Measurements from ENCODE around the gene FBRS.

The FBRS gene

GRCh38 chr16:30663820-30664219 lies 5.6 kb downstream of the FBRS start:
- Histone ChIP-seq H3K4me3 (ENCODE audit: low read depth, low read length) (no peak overlapping the region), H3K9ac (no peak overlapping the region), H3K36me3 (ENCODE audit: control insufficient read depth, insufficient read depth, low read length) (no peaks in the 10 kb centered on the region), H3K4me1 (peaks cover 8% of the 10 kb centered on the region), H3K9me3 (ENCODE audit: control insufficient read depth, low read length) (no peaks in the 10 kb centered on the region), H3K27me3 (ENCODE audit: control insufficient read depth, insufficient read depth, low read length) (no peaks in the 10 kb centered on the region), H3K27ac (no peak overlapping the region), H3K79me2 (peaks cover 35% of the 10 kb centered on the region), H2AFZ (no peak overlapping the region), H3K4me2 (ENCODE audit: low read length) (no peak overlapping the region)
- TF ChIP-seq CTCF (IDR thresholded peaks at IDR 0.05) = no peak

GRCh38 chr16:30664616-30665109 lies 6.4 kb downstream of the FBRS start:
- Histone ChIP-seq H2AFZ (no peak overlapping the region), H3K79me2 (peaks cover 35% of the 10 kb centered on the region), H3K36me3 (ENCODE audit: control insufficient read depth, insufficient read depth, low read length) (no peaks in the 10 kb centered on the region), H3K27me3 (ENCODE audit: control insufficient read depth, insufficient read depth, low read length) (no peaks in the 10 kb centered on the region), H3K27ac (no peak overlapping the region), H3K4me3 (ENCODE audit: low read depth, low read length) (no peak overlapping the region), H3K9me3 (ENCODE audit: control insufficient read depth, low read length) (no peaks in the 10 kb centered on the region), H3K4me1 (peaks cover 8% of the 10 kb centered on the region), H3K4me2 (ENCODE audit: low read length) (no peak overlapping the region), H3K9ac (no peak overlapping the region)
- no peak for TF ChIP-seq CTCF (IDR thresholded peaks at IDR 0.05)

- no peak overlapping the region for H3K27ac ChIP-seq
Measured at GRCh38 chr16:30665155-30665829, 7.1 kb downstream of the FBRS start.

GRCh38 chr16:30665830-30666190 lies 7.6 kb downstream of the FBRS start:
- Histone ChIP-seq H3K27ac (no peak overlapping the region), H3K27me3 (ENCODE audit: control insufficient read depth, insufficient read depth, low read length) (no peaks in the 10 kb centered on the region), H3K4me1 (peaks cover 4% of the 10 kb centered on the region), H2AFZ (no peak overlapping the region), H3K9me3 (ENCODE audit: control insufficient read depth, low read length) (no peaks in the 10 kb centered on the region), H3K4me2 (ENCODE audit: low read length) (no peak overlapping the region), H3K9ac (no peak overlapping the region), H3K79me2 (peaks cover 23% of the 10 kb centered on the region), H3K4me3 (ENCODE audit: low read depth, low read length) (no peak overlapping the region), H3K36me3 (ENCODE audit: control insufficient read depth, insufficient read depth, low read length) (no peaks in the 10 kb centered on the region)
- no peak for TF ChIP-seq CTCF (IDR thresholded peaks at IDR 0.05)

More at GRCh38 chr16:30665155-30665829, 7.1 kb downstream of the FBRS start:
- Histone ChIP-seq H3K4me2 (ENCODE audit: low read length) (no peak overlapping the region), H3K36me3 (ENCODE audit: control insufficient read depth, insufficient read depth, low read length) (no peaks in the 10 kb centered on the region), H3K4me1 (peaks cover 8% of the 10 kb centered on the region), H3K4me3 (ENCODE audit: low read depth, low read length) (no peak overlapping the region), H3K79me2 (peaks cover 28% of the 10 kb centered on the region), H3K9me3 (ENCODE audit: control insufficient read depth, low read length) (no peaks in the 10 kb centered on the region), H3K9ac (no peak overlapping the region), H3K27me3 (ENCODE audit: control insufficient read depth, insufficient read depth, low read length) (no peaks in the 10 kb centered on the region), H2AFZ (no peak overlapping the region)
- TF ChIP-seq CTCF (IDR thresholded peaks at IDR 0.05) = no peak

GRCh38 chr16:30666681-30667080 lies 8.4 kb downstream of the FBRS start:
- Histone ChIP-seq H2AFZ (no peak overlapping the region), H3K4me2 (ENCODE audit: low read length) (no peak overlapping the region), H3K36me3 (ENCODE audit: control insufficient read depth, insufficient read depth, low read length) (no peaks in the 10 kb centered on the region), H3K27me3 (ENCODE audit: control insufficient read depth, insufficient read depth, low read length) (no peaks in the 10 kb centered on the region), H3K4me1 (peaks cover 3% of the 10 kb centered on the region), H3K9ac (no peak overlapping the region), H3K27ac (no peak overlapping the region), H3K4me3 (ENCODE audit: low read depth, low read length) (no peak overlapping the region), H3K9me3 (ENCODE audit: control insufficient read depth, low read length) (no peaks in the 10 kb centered on the region), H3K79me2 (peaks cover 14% of the 10 kb centered on the region)
- TF ChIP-seq CTCF (IDR thresholded peaks at IDR 0.05) = no peak

Measured in parathyroid adenoma (tissue), 2 donors.